GM18519 (cell line): Measurements from ENCODE around the gene TMEM132E.

ENCODE experiments used
- ATAC-seq: cut with Tn5 transposase; IDR thresholded peaks from one replicate; pipeline ENCODE4 v1.9.1; 2021; ENCODE audit warnings: mild to moderate bottlenecking, moderate library complexity; ENCODE audit not compliant: unreplicated experiment, low FRiP score

The TMEM132E gene

DNA sequence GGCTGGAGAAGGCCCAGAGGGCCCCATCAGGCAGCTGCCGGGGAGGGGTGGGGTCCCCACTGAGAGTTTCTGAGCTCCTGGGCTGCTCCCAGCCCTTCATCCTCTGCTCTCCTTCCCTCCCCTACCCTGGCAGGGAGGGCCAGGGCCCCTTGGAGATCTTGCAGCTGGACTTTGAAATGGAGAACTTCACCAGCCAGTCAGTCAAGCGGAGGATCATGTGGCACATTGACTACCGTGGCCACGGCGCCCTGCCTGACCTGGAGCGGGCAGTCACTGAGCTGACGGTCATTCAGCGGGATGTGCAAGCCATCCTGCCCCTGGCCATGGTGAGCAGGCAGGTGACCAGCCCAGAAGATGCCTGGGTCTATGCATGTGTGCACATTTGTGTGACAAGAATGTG, 49.5 kb downstream of the TMEM132E start:
- ATAC-seq, result no peak

DNA sequence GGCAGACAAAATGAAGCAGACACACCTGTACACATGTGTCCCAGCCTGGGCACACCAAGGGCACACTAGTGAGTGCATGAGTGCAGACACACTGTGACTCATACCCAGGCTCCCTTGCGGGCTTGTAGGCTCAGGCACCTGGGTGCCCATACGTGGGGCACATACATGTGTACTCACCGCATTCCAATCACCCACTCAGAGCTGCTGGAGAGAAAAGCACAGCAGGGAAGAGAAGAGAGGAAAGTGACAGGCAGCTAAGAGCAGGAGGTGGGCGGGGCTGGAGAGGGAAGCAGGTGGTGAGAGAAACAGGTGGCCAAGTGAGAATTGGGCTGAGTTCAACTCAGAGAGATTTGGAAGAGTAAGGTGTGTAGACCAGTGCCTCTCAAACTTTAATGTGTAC, 54.0 kb downstream of the TMEM132E start:
- no peak for ATAC-seq

DNA sequence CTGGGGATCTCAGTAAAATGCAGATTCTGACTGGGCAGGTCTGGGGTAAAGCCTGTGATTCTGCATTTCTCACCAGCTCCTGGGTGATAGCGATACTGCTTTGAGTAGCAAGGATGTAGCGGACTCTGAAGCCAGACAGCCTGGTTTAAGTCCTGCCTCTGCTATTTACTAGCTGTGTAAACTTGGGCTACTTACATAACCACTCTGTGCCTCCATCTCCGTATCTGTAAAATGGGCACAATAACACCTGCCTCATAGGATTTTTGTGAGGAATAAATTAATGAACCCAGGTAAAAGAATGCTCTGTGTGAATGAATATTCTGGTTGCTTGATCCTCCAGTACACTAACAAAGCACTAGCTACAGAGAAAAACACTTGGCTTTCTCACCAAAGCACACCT, 54.4 kb downstream of the TMEM132E start:
- ATAC-seq, result no peak

DNA sequence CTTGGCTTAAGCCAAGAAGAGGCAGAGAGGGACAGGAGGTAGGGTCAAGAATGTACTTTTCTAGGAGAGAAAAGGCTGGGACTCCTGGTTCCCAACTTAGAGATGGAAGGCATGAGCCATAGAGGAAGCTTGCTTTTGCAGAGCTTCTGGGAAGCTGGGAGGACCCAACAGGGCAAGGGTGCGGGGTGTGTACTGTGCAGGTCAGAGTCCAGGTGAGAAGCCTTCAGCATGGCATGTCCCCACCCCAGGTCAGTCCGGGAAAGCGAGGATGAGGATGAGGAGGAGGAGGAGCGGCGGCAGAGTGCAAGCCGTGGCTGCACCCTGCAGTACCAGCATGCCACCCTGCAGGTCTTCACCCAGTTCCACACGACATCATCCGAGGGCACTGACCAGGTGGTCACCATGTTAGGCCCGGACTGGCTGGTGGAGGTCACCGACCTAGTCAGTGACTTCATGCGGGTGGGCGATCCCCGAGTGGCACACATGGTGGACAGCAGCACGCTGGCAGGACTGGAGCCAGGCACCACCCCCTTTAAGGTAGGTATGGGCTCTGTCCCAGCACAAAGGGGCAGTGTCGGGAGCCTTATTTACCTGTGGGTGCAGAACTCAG, 55.3 kb downstream of the TMEM132E start:
- no peak for ATAC-seq

DNA sequence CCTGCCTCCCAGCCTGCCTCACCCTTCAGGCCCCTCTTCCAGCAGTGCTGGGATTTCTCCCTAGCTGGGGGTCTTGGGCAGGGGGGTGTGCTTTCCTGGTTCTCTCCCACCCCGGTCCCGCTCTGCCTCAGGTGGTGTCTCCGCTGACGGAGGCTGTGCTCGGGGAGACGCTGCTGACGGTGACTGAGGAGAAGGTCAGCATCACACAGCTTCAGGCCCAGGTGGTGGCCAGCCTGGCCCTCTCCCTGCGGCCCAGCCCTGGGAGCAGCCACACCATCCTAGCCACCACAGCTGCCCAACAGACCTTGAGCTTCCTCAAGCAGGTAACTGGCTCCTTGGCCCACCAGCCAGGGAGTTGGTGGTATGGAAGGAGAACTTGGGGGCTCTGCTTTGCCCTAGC, 56.5 kb downstream of the TMEM132E start:
- ATAC-seq, result no peak

DNA sequence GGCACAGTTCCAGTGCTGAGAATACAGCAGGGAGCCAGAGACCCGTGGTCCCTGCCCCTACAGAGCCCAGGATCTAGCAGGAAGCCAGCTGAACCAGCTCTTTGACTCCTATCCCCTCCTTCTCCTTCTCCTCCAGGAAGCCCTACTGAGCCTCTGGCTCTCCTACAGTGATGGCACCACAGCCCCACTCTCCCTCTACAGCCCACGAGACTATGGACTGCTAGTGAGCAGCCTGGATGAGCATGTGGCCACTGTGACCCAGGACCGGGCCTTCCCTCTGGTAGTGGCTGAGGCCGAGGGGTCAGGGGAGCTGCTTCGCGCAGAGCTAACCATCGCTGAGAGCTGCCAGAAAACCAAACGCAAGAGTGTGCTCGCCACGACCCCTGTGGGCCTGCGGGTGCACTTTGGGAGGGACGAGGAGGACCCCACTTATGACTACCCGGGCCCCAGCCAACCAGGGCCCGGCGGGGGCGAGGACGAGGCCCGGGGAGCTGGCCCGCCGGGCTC, 57.7 kb downstream of the TMEM132E start:
- ATAC-seq, result no peak

DNA sequence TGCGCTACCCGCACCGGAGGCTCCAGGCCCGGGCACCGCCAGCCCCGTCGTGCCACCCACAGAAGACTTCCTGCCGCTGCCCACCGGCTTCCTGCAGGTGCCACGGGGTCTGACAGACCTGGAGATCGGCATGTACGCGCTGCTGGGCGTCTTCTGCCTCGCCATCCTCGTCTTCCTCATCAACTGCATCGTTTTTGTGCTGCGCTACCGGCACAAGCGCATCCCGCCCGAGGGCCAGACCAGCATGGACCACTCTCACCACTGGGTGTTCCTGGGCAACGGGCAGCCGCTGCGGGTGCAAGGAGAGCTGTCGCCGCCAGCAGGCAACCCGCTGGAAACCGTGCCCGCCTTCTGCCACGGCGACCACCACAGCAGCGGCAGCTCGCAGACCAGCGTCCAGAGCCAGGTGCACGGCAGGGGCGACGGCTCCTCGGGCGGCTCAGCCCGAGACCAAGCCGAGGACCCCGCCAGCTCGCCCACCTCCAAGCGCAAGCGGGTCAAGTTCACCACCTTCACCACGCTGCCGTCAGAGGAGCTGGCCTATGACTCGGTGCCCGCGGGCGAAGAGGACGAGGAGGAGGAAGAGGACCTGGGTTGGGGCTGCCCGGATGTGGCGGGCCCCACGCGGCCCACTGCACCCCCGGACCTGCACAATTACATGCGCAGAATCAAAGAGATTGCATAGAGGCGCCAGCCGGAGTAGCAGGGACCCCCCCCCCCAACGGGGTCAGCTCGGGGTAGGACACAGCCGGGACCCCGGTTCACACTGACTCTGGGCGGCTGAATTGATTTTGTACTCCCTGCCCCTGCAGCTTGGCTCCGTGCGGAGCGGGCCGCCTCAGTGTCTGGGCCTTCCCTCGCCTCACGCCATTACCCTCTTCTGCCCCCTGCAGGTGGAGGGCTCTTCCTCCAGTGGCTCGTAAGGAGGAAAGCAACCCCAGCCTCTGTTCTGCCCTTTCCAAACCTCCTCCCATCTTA, 58.5 kb downstream of the TMEM132E start:
- ATAC-seq, result no peak

DNA sequence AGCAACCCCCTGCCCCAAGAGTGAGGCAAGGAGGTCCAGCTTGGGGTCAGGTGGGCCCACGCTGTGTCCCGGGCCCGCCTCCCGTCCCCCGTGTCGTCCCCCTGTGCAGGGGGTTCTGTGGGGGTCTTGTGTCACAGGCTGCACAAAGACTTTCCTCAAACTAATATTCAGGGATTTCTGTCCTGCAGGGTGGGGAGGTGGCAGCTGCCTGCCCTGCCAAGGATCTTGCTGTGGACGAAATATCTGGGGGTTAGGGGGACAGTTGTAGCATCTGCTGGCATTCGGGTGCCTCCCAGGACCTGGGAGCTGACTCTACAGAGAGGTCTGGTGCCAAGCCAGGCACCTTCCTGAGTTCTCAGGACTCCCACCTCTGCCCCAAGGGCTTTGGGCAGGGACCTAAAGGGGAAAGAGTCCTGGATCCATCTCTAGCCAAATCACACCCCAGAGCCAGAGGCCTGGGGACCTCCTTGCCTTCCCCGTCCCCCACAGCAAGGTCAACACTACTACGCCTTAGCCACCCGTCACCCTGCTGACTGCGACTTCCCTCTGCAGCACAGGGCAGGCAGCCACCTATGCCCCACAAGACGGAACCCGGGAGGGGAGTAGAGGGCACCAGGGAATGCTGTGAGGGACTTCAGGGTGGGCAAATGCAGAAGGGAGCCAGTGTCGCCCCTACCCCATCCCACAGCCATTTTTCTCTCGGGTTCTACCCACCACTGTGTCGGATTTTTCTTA, 59.3 kb downstream of the TMEM132E start:
- no peak for ATAC-seq

DNA sequence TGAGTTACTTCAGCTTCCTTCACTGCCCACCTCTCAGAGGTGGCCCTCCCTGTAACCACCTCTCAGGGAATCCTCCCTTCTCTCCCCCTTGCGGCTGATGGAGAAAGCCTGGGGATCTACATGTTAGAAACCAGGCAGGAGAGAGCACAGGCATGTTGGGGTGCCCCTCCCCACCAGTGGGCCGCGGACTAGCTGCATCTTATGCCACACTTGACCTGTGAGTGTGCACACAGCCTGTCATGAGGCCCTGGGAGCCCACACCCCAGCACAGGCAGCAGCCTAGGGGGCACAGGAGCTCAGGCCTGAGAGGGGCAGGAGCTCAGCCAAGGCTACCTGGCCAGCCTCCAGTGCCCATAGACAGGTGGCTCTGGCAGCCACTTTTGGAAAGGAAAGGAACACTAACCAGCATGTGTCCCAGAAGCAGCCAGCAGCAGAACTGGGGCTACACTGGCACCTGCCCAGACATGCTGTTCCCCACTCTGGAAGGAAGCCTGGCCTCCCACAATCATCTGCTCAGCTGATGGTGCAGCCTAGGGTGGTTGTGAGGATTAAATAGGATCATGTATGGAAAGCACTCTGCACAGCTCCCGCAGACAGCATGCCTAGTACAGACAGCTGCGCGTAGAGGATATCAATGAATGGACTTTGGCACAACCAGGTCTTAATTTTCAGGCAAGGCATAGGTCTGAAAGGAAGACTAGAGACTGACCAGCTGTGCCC, 60.5 kb downstream of the TMEM132E start:
- ATAC-seq, result no peak

DNA sequence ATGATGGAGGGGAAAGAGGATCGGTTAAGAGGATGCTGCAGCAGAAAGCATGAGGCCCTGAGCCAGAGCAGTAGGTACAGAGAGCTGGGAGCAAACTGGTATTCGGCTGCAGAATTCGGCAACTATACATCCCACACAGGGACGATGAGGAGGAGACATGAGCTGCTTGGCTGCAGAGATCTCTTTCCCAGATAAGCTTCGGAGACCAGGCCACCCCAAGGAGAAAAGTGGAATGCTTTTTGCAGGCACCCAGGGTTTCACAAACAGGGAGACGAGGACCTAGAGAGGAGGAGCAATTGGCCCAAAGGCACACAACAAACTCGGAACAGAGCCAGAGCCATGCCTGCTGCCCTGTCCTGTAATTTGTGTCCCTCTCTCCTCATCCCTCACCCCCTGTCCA, 62.0 kb downstream of the TMEM132E start:
- no peak for ATAC-seq

DNA sequence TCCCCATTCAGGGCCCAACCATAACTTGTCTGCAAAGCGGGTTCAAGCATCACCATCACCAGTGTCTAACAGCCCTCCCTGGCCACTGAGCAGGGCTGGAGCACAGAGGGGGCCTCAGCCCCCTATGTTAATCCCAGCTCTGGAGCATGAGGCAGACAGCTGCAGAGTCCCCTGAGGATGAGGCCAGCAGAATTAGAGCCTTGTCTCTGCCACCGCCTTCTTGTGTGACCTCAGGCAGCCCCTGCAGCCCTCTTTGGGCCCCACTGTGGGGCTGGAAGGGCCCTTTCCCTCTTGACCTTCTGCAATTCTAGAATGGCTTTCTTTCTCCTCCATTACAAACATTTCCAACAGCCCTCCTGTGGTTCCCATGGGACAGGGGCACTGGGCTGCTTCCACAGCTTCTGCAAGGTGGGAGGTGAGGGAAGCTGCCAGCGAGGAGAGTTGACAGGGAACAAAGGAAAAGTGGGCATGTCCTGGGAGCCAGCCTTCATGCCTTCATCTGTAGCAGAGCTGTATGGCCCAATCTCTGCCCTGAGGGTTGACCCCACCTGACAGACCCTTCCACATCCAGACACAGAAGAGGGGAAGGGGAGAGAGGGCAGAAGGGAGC, 65.7 kb downstream of the TMEM132E start:
- ATAC-seq, result no peak

DNA sequence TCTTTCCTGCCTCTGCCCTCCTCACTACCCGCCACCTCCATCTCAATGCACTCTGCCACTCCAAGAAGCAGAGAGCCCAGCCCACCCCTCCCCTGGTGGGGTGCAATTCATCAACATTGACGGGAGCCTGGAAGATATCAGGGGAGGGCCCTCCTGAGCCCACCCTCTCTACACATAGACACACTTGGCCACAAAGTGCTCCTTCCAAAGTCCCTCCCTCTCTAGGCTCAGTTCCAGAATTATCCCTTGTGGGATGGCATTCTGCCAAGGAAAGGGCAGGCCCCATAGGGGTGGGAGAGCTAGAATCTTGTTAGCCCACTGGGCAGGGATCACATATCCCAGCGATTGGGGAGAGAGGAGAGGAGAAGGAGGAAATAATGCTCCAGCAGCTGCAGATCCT, 66.2 kb downstream of the TMEM132E start:
- ATAC-seq, result no peak

DNA sequence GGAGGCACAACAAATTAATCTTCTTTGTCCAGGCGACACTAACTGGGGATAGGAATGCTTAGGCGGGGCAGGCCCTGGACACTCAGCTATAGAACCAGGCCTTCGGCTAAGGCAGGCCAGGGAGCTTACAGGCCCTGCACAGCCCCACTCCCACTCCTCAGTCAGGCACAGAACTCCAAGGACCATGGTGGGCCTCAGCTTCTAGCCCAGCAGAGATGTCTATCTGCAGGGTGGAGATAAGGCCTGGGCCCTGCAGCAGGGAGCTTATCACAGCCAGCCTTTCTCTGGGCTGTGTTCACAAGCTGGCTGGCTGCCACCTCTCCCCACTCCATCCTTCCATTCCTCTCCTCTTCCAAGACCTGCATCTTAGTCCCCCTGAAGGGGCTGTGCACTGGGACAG, 68.1 kb downstream of the TMEM132E start:
- ATAC-seq, result no peak

DNA sequence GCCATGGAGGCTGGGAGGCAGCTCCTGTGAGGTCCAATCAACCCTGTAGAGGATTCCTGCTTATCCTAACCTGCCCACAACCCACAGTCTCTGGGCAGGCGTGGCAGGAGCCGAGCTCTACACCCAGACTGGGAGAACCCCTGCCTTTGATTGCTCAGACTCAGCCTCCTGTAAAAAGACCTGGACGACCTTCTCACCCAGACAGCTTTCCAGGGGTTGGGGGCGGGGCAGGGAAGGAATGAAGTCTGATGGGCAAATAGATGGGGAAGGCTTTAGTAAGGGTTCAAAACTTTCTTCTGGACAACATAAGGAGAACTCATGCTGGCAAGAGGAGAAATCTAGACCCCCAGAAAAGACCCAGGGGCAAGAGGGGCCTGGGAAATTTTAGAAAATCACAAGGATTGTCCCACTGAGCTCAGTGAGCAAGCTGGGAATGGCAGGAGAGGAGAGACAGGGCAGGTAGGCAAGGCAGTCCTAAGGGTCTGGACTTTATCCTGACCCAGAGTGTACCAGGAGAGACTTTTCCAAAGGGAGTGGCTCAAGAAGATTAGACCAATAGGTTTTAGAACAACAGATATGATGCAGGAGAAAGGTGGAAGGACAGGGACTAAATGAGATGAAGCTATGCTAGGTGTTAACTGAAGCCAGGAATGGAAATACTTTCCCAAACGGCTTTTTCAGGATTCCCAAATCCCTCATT, 70.8 kb downstream of the TMEM132E start:
- ATAC-seq, result no peak

DNA sequence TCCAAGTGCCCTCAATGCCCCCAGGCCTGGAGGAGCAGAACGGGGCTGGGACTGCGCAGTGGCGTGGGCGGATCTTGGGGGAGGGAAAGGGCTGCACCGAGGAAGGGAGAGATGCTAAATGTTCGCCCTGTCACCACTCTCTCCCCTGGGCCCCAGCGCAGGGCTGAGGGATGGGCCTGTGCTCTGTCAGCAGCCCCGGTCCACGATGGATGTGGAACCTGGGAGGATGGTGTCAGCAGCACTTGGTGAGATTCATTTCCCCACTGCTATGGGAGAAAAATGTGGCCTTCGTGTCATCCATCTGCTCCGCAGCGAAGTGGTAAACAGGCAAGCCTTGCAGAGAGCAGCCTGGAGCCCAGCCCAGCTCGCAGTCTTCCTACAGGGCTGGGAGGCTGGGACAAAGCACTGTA, 72.0 kb downstream of the TMEM132E start:
- ATAC-seq, result no peak

DNA sequence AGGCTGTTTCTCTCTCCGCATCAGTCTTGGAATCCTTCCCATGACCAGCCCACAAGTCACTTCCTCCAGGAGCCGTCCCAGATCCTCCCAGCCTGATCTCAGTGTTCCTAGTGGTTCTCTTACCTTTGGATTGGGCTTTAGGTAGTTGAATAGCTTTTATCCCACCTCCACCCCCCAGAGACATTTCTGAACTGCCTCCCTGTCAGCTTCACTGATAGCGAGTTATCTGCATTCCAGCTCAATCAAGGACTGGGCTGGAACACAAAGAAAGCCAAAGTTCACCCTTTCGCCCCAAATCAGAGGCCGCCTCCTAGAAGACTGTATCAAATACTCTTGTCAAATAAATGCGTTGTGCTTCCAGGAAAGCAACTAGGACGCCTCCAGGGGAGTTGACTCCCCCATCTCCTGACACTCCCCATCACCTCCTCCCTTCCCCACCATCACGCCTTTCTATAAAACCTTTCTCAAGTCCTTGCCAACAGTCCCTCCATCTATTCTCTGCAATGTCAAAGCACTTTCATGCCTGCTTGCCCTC, 72.7 kb downstream of the TMEM132E start:
- no peak for ATAC-seq

DNA sequence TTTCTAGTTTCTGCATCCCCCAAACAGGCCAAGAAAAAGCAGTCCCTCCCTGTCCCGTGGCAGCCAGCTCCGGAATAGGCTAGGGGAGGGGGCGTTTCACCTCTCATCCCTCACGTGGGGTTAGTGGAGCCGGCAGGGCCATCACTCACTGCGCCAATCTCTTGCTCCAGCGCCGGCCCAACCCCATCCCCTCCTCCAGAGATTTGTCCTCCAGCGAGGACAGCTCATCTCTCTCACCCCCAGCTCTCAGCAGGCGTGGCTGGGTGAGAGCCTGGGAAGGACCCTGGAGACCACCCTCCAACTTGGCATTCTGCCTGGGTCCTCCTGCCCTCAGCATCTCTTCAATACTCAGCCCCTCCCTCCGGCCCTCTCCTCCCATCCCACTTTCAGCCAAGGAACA, 74.1 kb downstream of the TMEM132E start:
- ATAC-seq, result no peak

DNA sequence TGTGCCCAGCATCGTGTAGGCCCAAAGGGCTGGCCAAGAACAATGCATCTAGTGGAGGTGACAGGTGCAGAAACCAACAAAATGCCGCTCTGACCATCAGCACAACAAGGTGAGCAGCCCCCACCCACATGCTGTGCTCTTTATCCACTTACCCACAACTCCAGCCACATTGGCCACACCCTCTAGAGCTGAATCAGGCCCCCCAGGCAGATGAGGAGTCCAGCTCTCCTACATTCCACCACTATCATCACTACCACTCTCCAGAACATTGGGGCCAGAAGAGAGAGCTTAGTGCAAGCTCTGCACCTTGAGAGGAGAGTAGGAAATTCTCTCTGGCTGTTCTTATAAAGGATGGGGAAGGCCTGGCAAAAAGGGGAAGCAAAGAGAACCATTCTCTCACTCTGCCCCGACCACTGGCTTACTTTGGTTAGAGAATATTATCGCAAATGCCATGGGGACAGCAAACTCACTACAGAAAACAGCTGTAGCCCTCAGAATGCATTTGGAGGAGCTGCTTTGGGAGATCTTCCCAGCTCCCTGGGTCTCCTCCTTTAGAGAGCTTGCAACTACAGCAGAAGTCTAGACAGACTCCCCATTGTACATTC, 75.0 kb downstream of the TMEM132E start:
- no peak for ATAC-seq

DNA sequence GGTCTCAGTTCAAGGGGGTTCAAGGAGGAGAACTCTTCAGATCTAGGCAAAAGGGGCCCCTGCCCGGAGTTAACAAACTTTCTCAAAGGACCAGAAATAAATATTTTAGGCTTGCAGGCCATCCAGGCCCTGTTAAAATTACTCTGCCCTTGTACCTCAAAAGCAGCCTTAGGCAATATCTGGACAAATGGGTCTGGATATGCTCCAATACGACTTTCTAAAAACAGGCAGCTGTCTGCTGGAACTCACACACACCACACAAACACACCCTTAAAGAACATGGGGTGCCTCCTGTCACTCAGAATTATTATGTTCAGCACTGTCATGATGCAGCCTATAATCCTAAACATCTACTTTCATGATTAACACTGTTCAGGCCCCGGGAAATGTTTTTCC, 75.5 kb downstream of the TMEM132E start:
- ATAC-seq, result no peak
